HFF-Myc (cell line): ENCODE measurements around the gene KCNJ4.
"Not testable (repeated sequence)": the region's sequence is repeated elsewhere in the genome, so short reads cannot be mapped to it uniquely, and the experiment has no call there.

ENCODE experiments used
- DNase-seq: peaks from one replicate; pipeline ENCODE4 v3.0.0-alpha.2; 2011; ENCODE audit warnings: low read depth; ENCODE audit errors: extremely low read depth
- H3K4me3 ChIP-seq: replicated peaks from 2 replicates; pipeline ENCODE4 v1.5.1; 2011; ENCODE audit warnings: low read depth, mild to moderate bottlenecking, control low read depth, low read length
- CTCF ChIP-seq: IDR thresholded peaks from 2 replicates; pipeline ENCODE4 v1.5.1; 2012; ENCODE audit warnings: mild to moderate bottlenecking, low read depth, low read length, control low read depth; ENCODE audit errors: missing control alignments

The KCNJ4 gene

GRCh38 chr22:38413085-38414008 is 41.7 kb downstream of the KCNJ4 start:
- H3K4me3 ChIP-seq = no peak overlapping the region
- DNase-seq = no peak
- no peak for TF ChIP-seq CTCF

GRCh38 chr22:38412435-38413084 is 42.4 kb downstream of the KCNJ4 start:
- H3K4me3 ChIP-seq = peak overlapping the region; percentile 13; the same call in 1 of the 2 replicates
- peak; percentile 82 for TF ChIP-seq CTCF
- no peak for DNase-seq

GRCh38 chr22:38411016-38411415 is 44.0 kb downstream of the KCNJ4 start:
- no peak for TF ChIP-seq CTCF
- no peak for DNase-seq
- no peak overlapping the region for H3K4me3 ChIP-seq

GRCh38 chr22:38409916-38410315 is 45.1 kb downstream of the KCNJ4 start:
- H3K4me3 ChIP-seq = not testable (repeated sequence)

GRCh38 chr22:38406617-38407016 is 48.4 kb downstream of the KCNJ4 start:
- no peak for TF ChIP-seq CTCF
- no peak overlapping the region for H3K4me3 ChIP-seq
- DNase-seq = no peak

More at GRCh38 chr22:38409916-38410315, 45.1 kb downstream of the KCNJ4 start:
- DNase-seq = not testable (repeated sequence)

- H3K4me3 ChIP-seq = no peak overlapping the region
- DNase-seq = no peak
- no peak for TF ChIP-seq CTCF
These were observed 50.6 kb downstream of the KCNJ4 start for GRCh38 chr22:38404419-38404818.

- TF ChIP-seq CTCF = no peak
- no peak overlapping the region for H3K4me3 ChIP-seq
- DNase-seq = no peak
These were observed 51.2 kb downstream of the KCNJ4 start for GRCh38 chr22:38403812-38404211.
